OCI-LY1 (cell line): ENCODE data around the gene C2orf42.

ENCODE experiments used
- H2AFZ ChIP-seq: fragments of 200-600 bp; sonication (generic), shearing (Covaris generic); 2 replicates; pipeline ENCODE4 v1.6.0; 2014; ENCODE audit warnings: antibody characterized with exemption, mild to moderate bottlenecking, low read length
- H3F3A ChIP-seq: fragments of 200-600 bp; sonication (generic), shearing (Covaris generic); 2 replicates; pipeline ENCODE4 v1.6.0; 2014; ENCODE audit warnings: mild to moderate bottlenecking, antibody characterized with exemption, low read length, moderate library complexity; ENCODE audit not compliant: insufficient read depth
- H3K27ac ChIP-seq: fragments of 200-600 bp; sonication (generic); 2 replicates; pipeline ENCODE4 v1.5.1; 2014; ENCODE audit warnings: low read length, mixed run types, mild to moderate bottlenecking, low read depth; ENCODE audit not compliant: poor library complexity, severe bottlenecking
- H3K27me3 ChIP-seq: fragments of 200-600 bp; sonication (generic); 2 replicates; pipeline ENCODE4 v1.6.0; 2014; ENCODE audit warnings: antibody characterized with exemption, mild to moderate bottlenecking, low read length, moderate library complexity; ENCODE audit not compliant: insufficient read depth
- H3K36me3 ChIP-seq: fragments of 200-600 bp; sonication (generic); 2 replicates; pipeline ENCODE4 v1.6.1; 2014; ENCODE audit warnings: mild to moderate bottlenecking, antibody characterized with exemption, low read length, moderate library complexity, mixed read lengths; ENCODE audit not compliant: insufficient read depth
- H3K4me1 ChIP-seq: fragments of 200-600 bp; sonication (generic); 2 replicates; pipeline ENCODE4 v1.5.1; 2014; ENCODE audit warnings: mild to moderate bottlenecking, low read length, moderate library complexity; ENCODE audit not compliant: insufficient read depth, severe bottlenecking
- H3K4me2 ChIP-seq: fragments of 200-600 bp; sonication (generic), shearing (Covaris generic); 2 replicates; pipeline ENCODE4 v1.6.1; 2014; ENCODE audit warnings: low read length
- H3K4me3 ChIP-seq: fragments of 200-600 bp; sonication (generic); 2 replicates; pipeline ENCODE4 v1.5.1; 2014; ENCODE audit warnings: low read length, low read depth, mild to moderate bottlenecking, mixed read lengths; ENCODE audit not compliant: poor library complexity, severe bottlenecking
- H3K79me2 ChIP-seq: fragments of 200-600 bp; shearing (Covaris generic); 2 replicates; pipeline ENCODE4 v1.6.1; 2016; ENCODE audit warnings: mixed run types, low read length, mixed read lengths; ENCODE audit not compliant: insufficient read depth
- H3K9ac ChIP-seq: fragments of 200-600 bp; sonication (generic), shearing (Covaris generic); 2 replicates; pipeline ENCODE4 v1.6.1; 2014; ENCODE audit warnings: mild to moderate bottlenecking, low read length, mixed read lengths
- H3K9me2 ChIP-seq: fragments of 200-600 bp; sonication (generic), shearing (Covaris generic); 2 replicates; pipeline ENCODE4 v1.6.1; 2014; ENCODE audit warnings: low read depth, mild to moderate bottlenecking, low read length, mixed read lengths
- H3K9me3 ChIP-seq: fragments of 200-600 bp; shearing (Covaris generic); 2 replicates; pipeline ENCODE4 v1.6.1; 2014; ENCODE audit warnings: low read length, mixed read lengths
- H4K20me1 ChIP-seq: fragments of 200-600 bp; sonication (generic), shearing (Covaris generic); 2 replicates; pipeline ENCODE4 v1.6.0; 2016; ENCODE audit warnings: mild to moderate bottlenecking, low read length; ENCODE audit not compliant: insufficient read depth
- CTCF ChIP-seq: fragments of 200-600 bp; sonication (generic), shearing (Covaris generic); IDR thresholded peaks from 2 replicates; pipeline ENCODE4 v1.5.1; 2017; ENCODE audit warnings: mild to moderate bottlenecking, antibody characterized with exemption, low read length, moderate library complexity, mixed read lengths
- EZH2 ChIP-seq: fragments of 200-600 bp; sonication (generic), shearing (Covaris generic); IDR thresholded peaks from 2 replicates; pipeline ENCODE4 v1.8.0; 2017; ENCODE audit warnings: borderline replicate concordance, mixed run types, mild to moderate bottlenecking, antibody characterized with exemption, low read length, moderate library complexity, mixed read lengths

C2orf42 gene

GRCh38 chr2:70212298-70212932 lies 21.6 kb upstream of the C2orf42 start:
- Histone ChIP-seq H3K9me3 (no peaks in the 10 kb centered on the region), H4K20me1 (no peaks in the 10 kb centered on the region; the same call in 1 of the 2 replicates), H3K4me2 (no peak overlapping the region), H2AFZ (no peak overlapping the region), H3K27ac (no peak overlapping the region), H3K27me3 (no peaks in the 10 kb centered on the region), H3K36me3 (peaks cover 81% of the 10 kb centered on the region), H3K9me2 (no peaks in the 10 kb centered on the region), H3K4me1 (no peaks in the 10 kb centered on the region), H3F3A (no peaks in the 10 kb centered on the region), H3K4me3 (no peak overlapping the region), H3K9ac (no peak overlapping the region), H3K79me2 (no peaks in the 10 kb centered on the region)
- TF ChIP-seq EZH2 (no peak), CTCF (no peak)

DNA sequence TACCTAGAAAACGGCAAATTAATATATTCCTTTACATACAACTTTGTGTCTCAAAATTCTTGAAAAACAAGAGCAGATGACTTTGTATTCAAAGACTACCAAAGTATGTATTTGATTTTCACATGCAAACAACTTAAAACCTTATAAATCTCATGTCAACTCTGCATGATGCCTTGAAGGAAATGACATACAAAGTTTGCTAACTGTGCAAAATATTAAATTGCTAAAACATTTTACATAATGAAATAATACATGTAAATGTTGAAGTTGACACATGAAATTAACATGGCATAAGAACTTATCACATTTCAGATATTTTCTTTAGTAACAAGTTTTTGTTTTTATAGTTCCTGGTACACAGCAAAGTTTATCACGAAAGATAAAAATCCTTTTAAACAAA lies 20.8 kb upstream of the C2orf42 start:
- no peaks in the 10 kb centered on the region for H3K4me1 ChIP-seq
- H3F3A ChIP-seq = no peaks in the 10 kb centered on the region
- no peak overlapping the region for H3K9ac ChIP-seq
- H3K27ac ChIP-seq = no peak overlapping the region
- H2AFZ ChIP-seq = no peak overlapping the region
- TF ChIP-seq EZH2 (no peak), CTCF (no peak)
- H3K4me3 ChIP-seq = no peak overlapping the region
- peaks cover 75% of the 10 kb centered on the region for H3K36me3 ChIP-seq
- H4K20me1 ChIP-seq = no peaks in the 10 kb centered on the region; the same call in 1 of the 2 replicates
- no peaks in the 10 kb centered on the region for H3K9me3 ChIP-seq
- no peaks in the 10 kb centered on the region for H3K27me3 ChIP-seq
- no peaks in the 10 kb centered on the region for H3K79me2 ChIP-seq
- H3K9me2 ChIP-seq = no peaks in the 10 kb centered on the region
- H3K4me2 ChIP-seq = no peak overlapping the region

GRCh38 chr2:70204452-70204851 lies 13.6 kb upstream of the C2orf42 start:
- Histone ChIP-seq H3K9me3 (no peaks in the 10 kb centered on the region), H4K20me1 (no peaks in the 10 kb centered on the region), H3K4me1 (peaks cover 11% of the 10 kb centered on the region), H3K36me3 (peaks cover 6% of the 10 kb centered on the region), H3K9ac (no peak overlapping the region), H2AFZ (no peak overlapping the region), H3F3A (no peaks in the 10 kb centered on the region), H3K27ac (no peak overlapping the region), H3K79me2 (no peaks in the 10 kb centered on the region), H3K4me2 (no peak overlapping the region), H3K27me3 (no peaks in the 10 kb centered on the region), H3K4me3 (no peak overlapping the region), H3K9me2 (no peaks in the 10 kb centered on the region)
- TF ChIP-seq CTCF (no peak), EZH2 (no peak)
